22Rv1 (cell line): Measurements from ENCODE around the gene CDC42BPB.

ENCODE experiments used
- H3K27ac ChIP-seq: fragments of 450-650 bp; 2 replicates; pipeline ENCODE4 v1.5.1; 2017
- ZFX ChIP-seq: fragments of 450-650 bp; IDR thresholded peaks from 2 replicates; pipeline ENCODE4 v1.6.1; 2017; ENCODE audit warnings: antibody characterized with exemption, borderline replicate concordance
- TF ChIP-seq, protein P1 (sequence below): fragments of 450-650 bp; IDR thresholded peaks from 2 replicates; pipeline ENCODE4 v1.5.1; 2017; ENCODE audit warnings: mild to moderate bottlenecking

Gene CDC42BPB

DNA sequence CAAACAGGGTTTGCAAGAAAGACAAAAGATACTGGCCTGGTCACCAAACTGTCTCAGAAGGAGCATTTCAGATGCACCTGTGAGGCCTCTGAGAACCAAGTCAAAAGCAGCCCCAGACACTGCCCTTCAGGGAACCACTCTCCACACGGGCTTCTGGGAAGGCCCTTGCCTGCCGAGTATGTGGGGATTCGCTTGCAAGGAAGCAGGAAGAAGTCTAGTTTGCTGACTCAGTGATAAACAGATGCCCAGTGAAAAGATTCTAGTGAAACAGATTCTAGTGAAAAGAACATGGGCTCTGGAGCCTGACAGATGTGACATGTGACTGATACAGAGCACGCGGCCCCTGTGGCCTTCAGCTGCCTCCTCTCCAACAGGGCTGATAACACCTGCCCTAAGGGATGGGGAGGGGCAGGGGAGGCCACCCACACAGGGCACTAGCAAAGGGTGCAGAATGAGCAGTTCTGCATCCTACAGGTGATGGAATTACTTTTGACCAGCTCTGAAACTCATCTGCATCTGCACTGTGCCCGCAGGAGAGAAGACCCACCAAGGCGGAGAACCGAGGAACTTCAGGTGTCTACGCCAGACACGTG lies 115.8 kb downstream of the CDC42BPB start:
- H3K27ac ChIP-seq = no peak overlapping the region
- no peak for TF ChIP-seq ZFX
- TF ChIP-seq, protein P1, sequence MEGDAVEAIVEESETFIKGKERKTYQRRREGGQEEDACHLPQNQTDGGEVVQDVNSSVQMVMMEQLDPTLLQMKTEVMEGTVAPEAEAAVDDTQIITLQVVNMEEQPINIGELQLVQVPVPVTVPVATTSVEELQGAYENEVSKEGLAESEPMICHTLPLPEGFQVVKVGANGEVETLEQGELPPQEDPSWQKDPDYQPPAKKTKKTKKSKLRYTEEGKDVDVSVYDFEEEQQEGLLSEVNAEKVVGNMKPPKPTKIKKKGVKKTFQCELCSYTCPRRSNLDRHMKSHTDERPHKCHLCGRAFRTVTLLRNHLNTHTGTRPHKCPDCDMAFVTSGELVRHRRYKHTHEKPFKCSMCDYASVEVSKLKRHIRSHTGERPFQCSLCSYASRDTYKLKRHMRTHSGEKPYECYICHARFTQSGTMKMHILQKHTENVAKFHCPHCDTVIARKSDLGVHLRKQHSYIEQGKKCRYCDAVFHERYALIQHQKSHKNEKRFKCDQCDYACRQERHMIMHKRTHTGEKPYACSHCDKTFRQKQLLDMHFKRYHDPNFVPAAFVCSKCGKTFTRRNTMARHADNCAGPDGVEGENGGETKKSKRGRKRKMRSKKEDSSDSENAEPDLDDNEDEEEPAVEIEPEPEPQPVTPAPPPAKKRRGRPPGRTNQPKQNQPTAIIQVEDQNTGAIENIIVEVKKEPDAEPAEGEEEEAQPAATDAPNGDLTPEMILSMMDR = no peak

DNA sequence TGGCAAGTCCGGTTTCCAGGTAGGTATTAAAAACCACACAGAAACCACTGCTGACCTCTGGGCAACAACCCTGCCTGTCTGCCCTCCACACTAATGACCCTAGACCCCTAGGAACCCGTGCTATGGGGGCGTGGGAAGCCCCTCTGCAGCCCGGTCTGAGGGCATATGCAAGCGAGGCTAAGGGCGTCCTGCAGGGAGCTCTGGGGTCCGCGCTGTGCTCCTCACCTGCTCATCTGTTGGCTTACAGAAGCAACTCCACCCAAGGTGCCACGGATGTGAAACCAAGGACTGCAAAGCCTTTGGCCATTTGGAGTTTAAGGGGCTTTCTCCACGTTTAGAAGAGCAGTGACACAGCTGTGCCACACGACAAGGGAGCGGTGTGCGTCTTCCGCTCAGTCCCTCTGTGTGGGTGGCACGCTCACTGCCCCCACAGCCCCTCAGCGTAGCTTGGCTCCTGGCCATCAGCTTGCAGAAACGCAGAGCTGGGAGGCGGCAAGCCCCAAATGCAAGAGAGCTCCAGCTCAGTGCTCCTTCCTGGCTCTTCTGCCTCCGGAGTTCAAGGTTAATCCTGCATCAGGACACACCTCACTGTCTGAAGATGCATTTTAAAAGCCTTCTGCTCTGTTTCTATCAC lies 116.5 kb downstream of the CDC42BPB start:
- no peak overlapping the region for H3K27ac ChIP-seq
- TF ChIP-seq ZFX = no peak
- TF ChIP-seq, protein P1 = no peak

DNA sequence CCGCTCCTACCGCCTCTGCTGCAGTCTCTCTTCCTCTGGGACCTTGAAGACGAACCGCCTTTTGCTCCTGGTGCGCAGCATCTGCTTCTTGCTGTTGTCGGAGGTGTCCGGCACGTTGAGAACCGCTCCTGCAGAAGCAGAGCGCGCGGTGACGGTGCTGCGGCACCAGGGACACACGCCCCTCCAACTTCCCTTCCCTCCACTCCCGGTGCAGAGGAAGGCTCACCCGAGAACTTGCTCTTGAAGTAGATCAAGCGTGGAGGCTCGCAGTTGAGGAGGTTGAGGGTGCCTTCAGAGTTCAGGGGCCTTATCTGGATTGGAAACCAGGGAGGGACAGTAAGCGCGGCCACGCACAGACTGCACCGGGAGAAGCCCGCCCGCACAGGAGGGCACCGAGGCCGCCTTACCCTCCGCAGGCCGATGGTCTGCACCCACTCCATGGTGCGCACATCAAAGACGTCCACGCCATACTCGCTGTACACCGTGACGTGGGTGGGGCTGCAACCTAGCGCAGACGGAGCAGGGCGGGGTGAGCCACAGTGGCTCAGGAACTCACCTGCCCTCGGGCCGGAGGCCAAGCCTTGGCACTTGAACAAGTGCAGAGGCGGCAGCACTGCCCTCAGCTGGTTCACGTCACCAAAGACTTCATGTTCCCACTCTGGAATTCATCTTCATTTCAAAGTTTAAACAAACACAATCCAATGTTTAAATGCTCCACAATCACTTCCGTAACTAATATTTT lies 117.4 kb downstream of the CDC42BPB start:
- no peak overlapping the region for H3K27ac ChIP-seq
- TF ChIP-seq ZFX = no peak
- TF ChIP-seq, protein P1 = no peak

DNA sequence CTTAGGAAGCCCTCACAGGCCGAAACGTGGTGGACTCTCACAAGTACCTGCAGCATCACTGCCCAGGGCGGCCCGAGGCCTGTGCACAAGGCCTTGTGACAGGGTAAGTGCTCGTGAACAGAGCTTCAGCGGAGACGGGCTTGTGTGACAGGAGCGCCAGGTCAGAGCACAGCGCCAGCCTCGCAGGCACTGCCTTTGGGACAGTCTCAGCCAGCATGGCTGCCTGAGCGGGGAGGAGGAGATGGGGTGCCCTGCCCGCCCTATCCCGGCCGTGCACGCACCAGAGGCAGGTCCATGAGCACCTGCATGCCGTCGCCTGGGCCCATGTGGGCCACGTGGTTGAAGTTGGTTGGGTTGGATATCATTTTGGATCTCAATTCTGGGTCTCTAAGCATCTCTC lies 118.0 kb downstream of the CDC42BPB start:
- H3K27ac ChIP-seq = no peak overlapping the region
- TF ChIP-seq ZFX = no peak
- TF ChIP-seq, protein P1 = no peak

DNA sequence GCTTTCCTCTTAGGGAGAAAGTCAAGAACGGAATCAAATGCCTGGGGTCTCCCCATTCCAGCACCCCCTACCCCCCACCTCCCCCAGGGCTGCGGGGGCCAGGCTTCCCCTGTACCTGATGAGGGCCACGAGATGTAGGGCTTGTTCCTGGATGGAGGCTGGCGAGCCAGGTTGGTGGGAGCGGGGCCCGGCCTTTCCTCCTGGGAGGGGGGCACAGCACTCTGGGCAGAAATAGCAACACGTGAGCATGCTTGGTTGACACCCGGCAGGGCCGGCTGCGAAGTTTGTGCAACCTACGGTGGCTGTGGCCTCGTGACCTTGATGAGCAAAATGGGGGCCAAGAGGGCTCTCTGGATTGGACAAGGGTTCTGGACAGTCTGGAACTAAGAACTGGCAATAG lies 119.2 kb downstream of the CDC42BPB start:
- TF ChIP-seq ZFX = no peak
- TF ChIP-seq, protein P1 = no peak
- no peak overlapping the region for H3K27ac ChIP-seq

DNA sequence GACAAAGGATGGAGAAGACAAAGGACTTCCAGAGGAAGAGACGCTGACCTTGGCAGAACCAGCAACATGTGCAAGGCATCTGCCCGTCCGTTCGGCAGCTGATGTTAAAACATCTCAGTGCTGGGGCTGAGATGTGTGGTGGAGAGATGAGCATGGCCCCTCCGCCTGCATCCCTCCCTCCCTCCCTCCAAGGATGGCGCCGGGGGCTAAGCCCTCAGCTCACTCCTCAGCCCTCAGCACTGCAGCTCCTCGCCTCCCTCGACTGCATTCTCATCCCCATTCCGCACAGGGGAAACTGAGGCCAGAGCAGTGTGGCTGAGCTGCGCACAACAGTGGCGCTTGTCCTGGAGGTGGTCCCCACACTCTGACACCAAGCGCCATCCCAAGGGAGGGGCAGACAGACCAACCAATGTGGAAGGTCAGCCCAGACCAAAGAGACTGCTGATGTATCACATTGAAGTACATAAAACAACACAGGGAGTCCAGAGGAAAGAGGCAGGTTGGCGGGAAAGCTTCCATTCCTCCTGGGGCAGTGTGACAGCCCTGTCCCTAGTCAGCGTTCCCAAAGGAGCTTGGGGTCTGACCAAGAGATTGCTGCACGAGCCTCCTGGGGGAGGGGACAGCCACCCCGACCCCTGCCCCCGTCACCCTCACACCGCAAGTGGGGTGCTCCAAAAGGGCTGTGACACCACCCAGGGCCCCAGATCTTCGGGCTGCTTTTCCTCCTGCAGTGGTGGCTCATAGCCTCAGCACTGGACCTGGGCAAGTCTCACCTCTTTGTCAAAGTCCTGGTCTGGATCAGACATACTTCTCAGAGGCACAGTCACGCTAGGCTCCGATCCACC lies 119.8 kb downstream of the CDC42BPB start:
- TF ChIP-seq ZFX = no peak
- TF ChIP-seq, protein P1 = no peak
- H3K27ac ChIP-seq = no peak overlapping the region
